Stimulated activated naive CD4-positive, alpha-beta T cell treated with Interleukin-2 at 50 U/mL for 16 hours (primary cell): ENCODE results near the gene JAKMIP1.

Source experiments
- DNase-seq: peaks from one replicate; lab custom pipeline; 2025; lab: John Stamatoyannopoulos, UW

Gene JAKMIP1

DNA sequence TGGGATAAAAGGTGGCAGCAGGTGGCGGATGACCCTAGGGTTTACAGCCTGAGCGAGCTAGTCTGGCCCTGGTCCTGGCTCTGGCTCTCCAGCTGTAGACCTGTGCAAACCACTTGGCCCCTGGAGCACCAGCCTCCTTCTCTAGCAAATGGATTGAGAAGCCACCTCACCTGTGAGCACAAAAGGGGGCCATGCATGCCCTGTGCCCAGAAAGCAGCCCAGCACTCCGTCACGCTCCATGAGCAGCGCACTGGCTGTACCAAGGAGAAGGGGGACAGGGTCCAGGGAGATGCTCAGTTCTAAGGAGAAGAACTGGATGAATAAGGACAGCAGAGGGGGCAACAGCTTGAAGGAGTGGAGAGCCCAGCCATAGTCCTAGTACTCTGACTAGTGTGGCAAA lies 135.2 kb downstream of the JAKMIP1 start:
- no peak for DNase-seq

DNA sequence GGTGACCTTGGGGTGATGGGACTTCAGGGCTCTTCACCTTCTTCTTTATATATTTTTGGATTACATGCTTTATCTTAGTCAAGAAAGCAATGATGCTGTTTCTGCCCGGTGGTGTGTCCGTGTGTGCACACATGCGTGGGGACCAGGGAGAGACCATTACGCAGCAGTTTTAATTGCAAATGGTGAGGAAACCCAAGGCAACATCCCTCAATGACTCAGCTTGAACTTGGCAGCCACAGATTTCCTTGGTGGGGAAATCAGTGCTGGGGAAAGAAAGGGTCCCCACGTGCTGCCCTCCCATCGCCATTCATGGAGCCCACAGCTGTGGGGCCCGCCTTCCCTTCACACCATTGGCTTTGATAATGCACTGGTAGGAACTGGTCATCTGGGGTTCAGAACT lies 136.0 kb downstream of the JAKMIP1 start:
- no peak for DNase-seq

DNA sequence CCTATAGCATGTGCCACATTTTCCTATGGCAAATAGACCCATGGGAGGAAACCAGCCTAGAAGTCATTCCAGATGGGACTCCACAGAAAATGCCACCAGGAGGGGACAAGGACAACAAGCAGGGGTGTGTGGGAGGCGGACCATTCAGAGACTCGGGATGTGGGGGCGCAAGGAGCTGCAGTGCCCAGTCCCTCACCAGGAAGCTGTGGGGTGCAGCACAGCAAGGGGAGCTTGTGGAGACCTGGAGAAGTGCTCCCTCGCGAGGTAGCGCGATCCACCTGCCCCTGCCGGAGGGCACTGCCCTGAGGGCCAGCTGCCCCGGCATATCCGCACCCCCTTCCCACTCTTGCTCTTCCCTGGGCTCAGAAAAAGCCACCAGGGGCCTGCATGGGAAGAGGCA lies 136.7 kb downstream of the JAKMIP1 start:
- DNase-seq: no peak

GRCh38 chr4:6062133-6062532 lies 138.2 kb downstream of the JAKMIP1 start:
- DNase-seq: no peak

GRCh38 chr4:6059375-6059805 lies 141.0 kb downstream of the JAKMIP1 start:
- no peak for DNase-seq

DNA sequence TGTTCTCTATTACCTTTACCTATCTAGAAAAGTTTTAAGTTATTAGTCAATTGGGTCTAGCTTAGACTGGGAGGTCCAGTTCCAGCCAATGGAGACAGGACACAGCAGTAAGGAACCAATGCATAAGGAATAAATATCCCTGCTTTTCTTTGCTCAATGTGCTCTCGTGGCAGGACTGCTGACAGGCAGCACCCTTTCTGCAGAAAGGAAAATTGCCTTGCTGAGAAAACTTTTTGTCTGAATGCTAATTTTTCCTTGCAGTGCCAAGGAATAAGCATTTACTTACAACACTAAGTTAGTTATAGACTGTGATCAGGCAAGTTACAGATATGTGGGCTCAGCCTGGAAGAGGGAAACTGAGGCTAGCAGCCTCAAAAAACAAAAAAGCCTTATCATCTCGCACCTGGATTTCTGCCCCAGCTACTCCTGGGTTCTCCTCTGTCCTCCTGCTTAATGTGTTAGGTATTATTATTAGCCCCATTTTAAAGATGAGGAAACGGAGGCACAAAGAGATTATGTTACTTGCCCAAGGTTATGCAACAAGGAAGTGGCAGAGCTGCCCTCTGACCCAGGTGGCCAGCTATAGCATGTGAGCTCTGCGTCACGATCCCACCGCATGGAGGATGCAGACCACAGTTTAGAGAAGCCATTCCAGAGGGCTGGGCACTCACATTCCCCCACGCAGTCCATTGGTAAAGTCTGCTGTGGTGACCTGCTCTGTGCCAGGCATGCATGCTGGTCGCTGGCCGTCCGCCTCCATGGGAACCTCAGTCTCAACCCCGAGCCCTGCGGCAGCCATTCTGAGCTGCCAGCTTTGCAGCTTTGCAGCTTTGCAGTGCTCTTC lies 141.6 kb downstream of the JAKMIP1 start:
- no peak for DNase-seq

GRCh38 chr4:6056976-6057766 lies 143.2 kb downstream of the JAKMIP1 start:
- no peak for DNase-seq

DNA sequence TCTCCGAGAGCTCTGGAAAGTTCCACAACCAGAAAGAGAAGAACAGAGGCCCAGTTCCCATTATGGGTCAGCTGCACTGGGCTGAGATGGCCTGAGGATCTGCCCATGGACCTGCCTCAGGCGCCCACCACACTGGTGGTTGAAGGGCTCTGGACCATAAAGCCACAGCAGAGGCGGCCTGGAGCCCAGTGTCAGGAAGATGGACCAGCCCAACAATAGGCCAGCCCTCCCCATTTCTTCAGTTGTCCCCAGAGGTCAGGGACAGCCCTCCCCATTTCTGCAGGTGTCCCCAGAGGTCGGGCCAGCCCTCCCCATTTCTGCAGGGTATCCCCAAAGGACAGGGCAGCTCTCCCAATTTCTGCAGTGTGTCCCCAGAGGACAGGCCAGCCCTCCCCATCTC lies 144.9 kb downstream of the JAKMIP1 start:
- DNase-seq: no peak

- no peak for DNase-seq
Measured at GRCh38 chr4:6055030-6055429, 145.3 kb downstream of the JAKMIP1 start.

- no peak for DNase-seq
Measured at GRCh38 chr4:6054162-6054922, 146.0 kb downstream of the JAKMIP1 start.

GRCh38 chr4:6052679-6053078 lies 147.7 kb downstream of the JAKMIP1 start:
- DNase-seq: no peak

DNA sequence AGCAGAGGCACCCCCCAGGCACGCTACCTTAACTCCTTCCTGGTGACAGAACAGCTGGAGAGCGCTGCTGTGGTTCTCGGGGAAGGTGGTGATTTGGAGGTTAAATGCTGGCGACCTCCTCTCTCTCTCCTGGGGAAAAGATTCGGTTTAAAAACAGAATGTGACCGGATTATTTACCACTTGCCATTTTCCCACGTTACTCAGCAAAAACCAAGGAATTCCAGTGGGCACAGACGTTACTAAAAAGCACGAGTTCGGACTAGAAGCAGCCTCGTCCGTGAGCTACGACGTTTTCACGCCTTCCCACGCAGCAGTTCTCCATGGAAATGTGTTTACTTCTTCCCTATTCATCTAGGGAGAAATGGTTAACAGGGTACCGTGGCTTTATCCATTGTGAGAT lies 149.8 kb downstream of the JAKMIP1 start:
- DNase-seq: no peak

DNA sequence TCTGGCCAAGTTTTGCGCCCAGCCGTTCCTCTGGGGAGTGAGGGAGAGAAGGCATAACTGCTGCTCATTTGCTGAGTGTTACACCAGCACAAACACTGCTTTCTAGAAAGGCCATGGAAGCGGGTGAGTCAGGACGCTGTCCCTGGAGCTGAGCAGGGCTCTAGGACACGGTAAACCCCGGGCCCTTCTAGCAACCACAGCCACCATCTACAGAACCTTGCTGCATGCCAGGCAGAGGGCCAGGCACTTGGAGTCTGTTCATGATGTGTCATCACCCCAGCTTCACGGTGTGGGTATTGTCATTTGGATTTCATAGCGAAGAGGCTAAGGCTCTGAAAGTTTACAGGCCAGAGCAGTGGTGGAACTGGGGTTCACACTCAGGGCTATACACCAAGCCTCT lies 150.4 kb downstream of the JAKMIP1 start:
- no peak for DNase-seq

DNA sequence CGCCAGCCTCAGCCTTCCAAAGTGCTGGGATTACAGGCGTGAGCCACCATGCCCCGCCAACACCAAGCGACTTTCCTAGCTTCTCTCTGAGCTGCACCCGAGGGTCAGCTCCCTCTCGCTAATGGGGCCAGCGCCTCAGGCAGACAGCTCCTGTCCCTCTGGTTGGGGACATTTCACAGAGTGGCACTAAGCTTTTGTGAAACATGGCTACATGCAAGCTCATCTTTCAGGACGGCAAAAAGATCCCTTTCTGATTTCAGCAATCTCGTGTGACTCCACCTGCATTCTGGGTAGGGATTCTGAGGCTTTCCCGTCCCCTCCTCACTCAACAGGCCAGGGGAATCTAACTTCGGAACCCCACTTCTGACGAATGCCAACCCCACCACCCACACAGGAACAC lies 151.1 kb downstream of the JAKMIP1 start:
- no peak for DNase-seq

DNA sequence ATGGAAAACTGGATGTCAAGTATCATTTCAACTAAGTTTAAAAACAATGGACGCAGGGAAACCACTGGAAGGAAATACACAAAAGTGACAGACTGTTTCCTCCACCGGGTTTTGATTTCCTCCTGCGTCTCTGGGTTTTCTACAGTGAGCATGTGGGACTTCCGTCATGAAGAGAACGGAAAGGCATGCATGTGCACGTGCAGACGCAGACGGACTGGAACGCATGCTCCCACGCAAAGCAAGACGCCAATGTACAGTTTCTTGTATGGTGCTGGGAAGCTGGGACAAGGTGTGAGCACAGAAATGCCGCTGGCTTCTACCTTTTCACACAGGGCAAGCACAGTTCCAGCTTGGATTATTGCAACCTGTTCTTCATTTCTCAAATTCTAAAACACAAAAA lies 151.8 kb downstream of the JAKMIP1 start:
- no peak for DNase-seq

DNA sequence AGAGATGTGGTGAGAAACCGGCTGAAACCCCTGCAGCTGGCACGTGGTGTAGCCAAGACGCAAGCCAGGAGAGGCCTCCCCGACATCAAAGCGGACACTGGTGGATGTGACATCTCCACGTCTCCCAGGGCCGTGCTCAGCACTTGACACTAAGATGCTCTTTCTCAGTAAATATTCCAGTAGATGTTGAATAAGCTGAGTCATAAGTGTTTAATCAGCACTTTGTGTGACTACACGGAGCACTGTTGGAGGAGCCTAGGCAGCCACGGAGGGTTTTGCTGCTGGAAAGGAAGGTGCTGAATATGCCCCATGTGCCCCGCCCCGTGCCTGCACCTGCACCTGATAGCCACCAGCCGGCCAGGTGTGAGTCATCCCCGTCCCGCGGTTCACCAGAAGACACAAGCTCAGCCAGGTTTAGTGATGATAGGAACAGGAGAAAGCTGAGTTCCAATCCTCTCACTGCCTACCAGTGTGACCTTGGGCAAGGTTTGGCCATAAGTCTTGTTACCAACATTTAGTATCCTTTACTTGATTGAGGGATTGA lies 153.1 kb downstream of the JAKMIP1 start:
- DNase-seq: no peak

- no peak for DNase-seq
Measured at GRCh38 chr4:6046526-6047129, 153.7 kb downstream of the JAKMIP1 start.

- no peak for DNase-seq
Measured at GRCh38 chr4:6044805-6045204, 155.5 kb downstream of the JAKMIP1 start.

DNA sequence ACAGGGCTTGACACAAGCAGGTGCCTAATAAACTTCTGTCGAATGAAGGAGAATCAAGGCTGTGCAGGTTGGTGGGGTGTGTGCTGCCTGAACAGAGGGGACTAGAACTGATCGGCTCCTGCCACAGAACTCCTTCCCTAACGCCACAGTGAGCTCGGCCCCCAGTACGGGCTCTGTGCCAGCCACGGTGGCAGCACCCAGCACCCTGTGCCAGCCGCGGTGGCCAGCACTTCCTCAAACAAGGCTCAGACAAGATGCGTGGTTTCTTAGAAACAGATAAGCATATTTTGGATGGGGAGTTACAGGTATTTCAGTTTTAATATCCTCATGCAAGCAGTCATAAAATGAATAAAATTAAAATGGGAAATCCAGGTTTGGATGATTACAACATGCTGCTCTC lies 156.1 kb downstream of the JAKMIP1 start:
- no peak for DNase-seq

GRCh38 chr4:6043843-6044242 lies 156.5 kb downstream of the JAKMIP1 start:
- DNase-seq: no peak

DNA sequence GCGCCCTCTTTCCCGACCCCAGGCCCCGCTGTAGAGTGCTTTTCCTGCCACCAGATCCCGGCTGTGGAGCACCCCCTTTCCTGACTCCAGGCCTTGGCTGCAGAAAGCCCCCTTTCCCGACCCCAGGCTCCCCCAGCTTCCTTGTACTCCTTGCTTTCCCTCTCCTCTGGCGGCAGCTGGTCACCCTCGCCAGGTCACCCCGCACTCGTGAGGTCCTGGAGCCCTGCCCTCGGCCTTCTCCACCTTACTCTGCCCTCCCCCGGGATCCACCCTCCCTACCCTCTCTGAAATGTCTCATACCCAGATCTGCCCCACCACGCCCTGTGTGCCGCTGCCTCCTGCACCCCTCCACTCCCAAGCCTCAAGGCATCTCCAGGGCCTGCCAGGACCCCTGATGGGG lies 157.2 kb downstream of the JAKMIP1 start:
- no peak for DNase-seq
